Muscle layer of duodenum (tissue), 2 donors: Measurements from ENCODE around the gene RAB40A.
"Not testable (repeated sequence)": the region's sequence is repeated elsewhere in the genome, so short reads cannot be mapped to it uniquely, and the experiment has no call there.

Experiments used
- H3K27ac ChIP-seq: one replicate; pipeline ENCODE4 v1.7.0; 2013; ENCODE audit warnings: mild to moderate bottlenecking, low read length
- H3K27me3 ChIP-seq: one replicate; pipeline ENCODE4 v1.7.0; 2013; ENCODE audit warnings: low read depth, mild to moderate bottlenecking, control low read depth, low read length
- H3K36me3 ChIP-seq, 2 donors: one replicate each; pipeline ENCODE4 v1.7.0; 2013; ENCODE audit warnings: low read length in 2 of 2, control low read depth in 1 of 2, mild to moderate bottlenecking in 1 of 2; ENCODE audit not compliant: insufficient read depth in 2 of 2, control insufficient read depth in 1 of 2
- H3K4me1 ChIP-seq, 2 donors: one replicate each; pipeline ENCODE4 v1.7.0; 2013; ENCODE audit warnings: low read length in 2 of 2, mild to moderate bottlenecking in 2 of 2, control low read depth in 1 of 2, moderate library complexity in 1 of 2; ENCODE audit not compliant: insufficient read depth in 2 of 2, control insufficient read depth in 1 of 2
- H3K4me3 ChIP-seq, 2 donors: one replicate each; pipeline ENCODE4 v1.7.0; 2013; ENCODE audit warnings: low read length in 2 of 2, low read depth in 1 of 2, mild to moderate bottlenecking in 1 of 2
- H3K9me3 ChIP-seq, 2 donors: one replicate each; pipeline ENCODE4 v1.7.0; 2013; ENCODE audit warnings: low read length in 2 of 2, control low read depth in 1 of 2, mild to moderate bottlenecking in 1 of 2; ENCODE audit not compliant: control insufficient read depth in 1 of 2
- donor health status: healthy.

The RAB40A gene

GRCh38 chrX:103488794-103489193 is 30.5 kb downstream of the RAB40A start:
- Histone ChIP-seq H3K27me3 (no peaks in the 10 kb centered on the region), H3K36me3 (no peaks in the 10 kb centered on the region), H3K4me3 (no peak overlapping the region), H3K9me3 (no peaks in the 10 kb centered on the region), H3K27ac (no peak overlapping the region), H3K4me1 (no peaks in the 10 kb centered on the region)

- Histone ChIP-seq H3K4me3 (no peak overlapping the region), H3K27me3 (no peaks in the 10 kb centered on the region), H3K36me3 (no peaks in the 10 kb centered on the region), H3K27ac (no peak overlapping the region), H3K9me3 (no peaks in the 10 kb centered on the region), H3K4me1 (no peaks in the 10 kb centered on the region)
These were observed 31.0 kb downstream of the RAB40A start for GRCh38 chrX:103488332-103488731.

- H3K27ac ChIP-seq: no peak overlapping the region
- no peak overlapping the region for H3K4me3 ChIP-seq
- no peaks in the 10 kb centered on the region for H3K36me3 ChIP-seq
- no peaks in the 10 kb centered on the region for H3K4me1 ChIP-seq
- no peaks in the 10 kb centered on the region for H3K27me3 ChIP-seq
- H3K9me3 ChIP-seq: no peaks in the 10 kb centered on the region
These were observed 35.6 kb downstream of the RAB40A start for GRCh38 chrX:103483720-103484119.

GRCh38 chrX:103480526-103480925 is 38.8 kb downstream of the RAB40A start:
- no peak overlapping the region for H3K4me3 ChIP-seq
- H3K9me3 ChIP-seq: no peaks in the 10 kb centered on the region
- H3K27ac ChIP-seq: no peak overlapping the region
- H3K4me1 ChIP-seq: no peaks in the 10 kb centered on the region
- H3K36me3 ChIP-seq: no peaks in the 10 kb centered on the region
- no peaks in the 10 kb centered on the region for H3K27me3 ChIP-seq

GRCh38 chrX:103477496-103477895 is 41.8 kb downstream of the RAB40A start:
- H3K27ac ChIP-seq: no peak overlapping the region
- H3K4me3 ChIP-seq: no peak overlapping the region
- no peaks in the 10 kb centered on the region for H3K27me3 ChIP-seq
- no peaks in the 10 kb centered on the region for H3K4me1 ChIP-seq
- H3K9me3 ChIP-seq: no peaks in the 10 kb centered on the region
- no peaks in the 10 kb centered on the region for H3K36me3 ChIP-seq

- no peak overlapping the region for H3K4me3 ChIP-seq
- no peaks in the 10 kb centered on the region for H3K27me3 ChIP-seq
- no peaks in the 10 kb centered on the region for H3K36me3 ChIP-seq
- no peak overlapping the region for H3K27ac ChIP-seq
- H3K4me1 ChIP-seq: no peaks in the 10 kb centered on the region
- no peaks in the 10 kb centered on the region for H3K9me3 ChIP-seq
These were observed 43.9 kb downstream of the RAB40A start for GRCh38 chrX:103475381-103475780.

DNA sequence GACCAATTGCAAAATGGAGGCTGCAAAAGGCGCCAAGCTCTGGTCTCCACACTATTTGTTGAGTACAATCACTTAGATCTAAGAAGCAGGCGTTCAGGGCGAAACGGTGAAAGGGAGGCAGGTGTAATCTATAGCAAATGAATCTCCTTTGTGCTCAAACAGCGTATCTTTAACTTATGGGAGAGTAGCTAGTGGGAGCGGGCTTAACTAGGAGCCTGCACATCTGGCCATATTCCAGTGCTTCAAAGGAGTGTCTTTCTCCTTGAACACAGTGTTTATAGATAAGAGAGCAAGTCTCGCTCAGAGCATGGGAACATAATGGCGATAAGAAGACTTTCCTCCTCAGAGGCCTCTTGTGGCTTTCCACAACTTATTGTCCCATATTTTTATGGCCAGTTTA is 49.3 kb downstream of the RAB40A start:
- H3K4me3 ChIP-seq, H3K9me3 ChIP-seq, H3K36me3 ChIP-seq, H3K4me1 ChIP-seq, H3K27me3 ChIP-seq, H3K27ac ChIP-seq: not testable (repeated sequence)

GRCh38 chrX:103467887-103468286 is 51.4 kb downstream of the RAB40A start:
- H3K4me3 ChIP-seq: no peak overlapping the region
- H3K27ac ChIP-seq: no peak overlapping the region
- no peaks in the 10 kb centered on the region for H3K4me1 ChIP-seq
- no peaks in the 10 kb centered on the region for H3K27me3 ChIP-seq
- H3K9me3 ChIP-seq: no peaks in the 10 kb centered on the region
- H3K36me3 ChIP-seq: no peaks in the 10 kb centered on the region

DNA sequence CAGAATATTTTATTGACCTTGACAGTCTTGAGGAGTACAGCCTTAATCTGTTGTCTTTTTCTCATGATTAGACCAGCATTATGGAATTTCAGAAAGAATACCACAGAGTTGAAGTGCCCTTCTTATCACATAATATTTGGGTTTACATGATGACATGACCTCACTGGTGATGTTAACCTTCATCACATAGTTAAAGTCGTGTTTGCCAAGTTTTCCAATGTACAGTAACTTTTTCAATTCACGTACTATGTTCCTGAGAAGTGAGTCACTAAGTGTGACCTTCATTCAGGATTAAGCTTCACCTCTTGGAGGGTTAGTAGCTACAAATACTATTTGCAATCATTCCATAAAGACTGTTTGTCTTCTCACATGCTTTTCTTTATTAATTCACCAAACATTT is 52.1 kb downstream of the RAB40A start:
- H3K27ac ChIP-seq: no peak overlapping the region
- H3K27me3 ChIP-seq: no peaks in the 10 kb centered on the region
- H3K4me1 ChIP-seq: no peaks in the 10 kb centered on the region
- H3K9me3 ChIP-seq: no peaks in the 10 kb centered on the region
- H3K36me3 ChIP-seq: no peaks in the 10 kb centered on the region
- H3K4me3 ChIP-seq: no peak overlapping the region

DNA sequence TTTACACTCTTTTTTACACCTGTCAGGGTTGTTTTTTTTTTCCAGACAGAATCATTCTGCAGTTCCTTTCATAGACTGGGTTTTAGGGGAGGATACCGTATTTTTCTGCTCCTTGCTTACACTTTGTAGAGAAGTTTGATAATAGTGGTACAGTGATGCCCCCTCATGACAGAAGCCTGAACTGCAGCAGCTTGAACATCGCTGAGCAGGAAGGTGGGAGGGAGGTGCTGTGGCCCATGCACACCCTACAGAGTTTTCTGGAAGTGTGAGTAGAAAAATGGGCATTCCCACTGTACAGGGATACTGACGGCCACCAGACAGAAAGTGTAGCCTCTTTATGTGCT is 54.5 kb downstream of the RAB40A start:
- H3K9me3 ChIP-seq: no peaks in the 10 kb centered on the region
- no peaks in the 10 kb centered on the region for H3K36me3 ChIP-seq
- H3K4me3 ChIP-seq: peak overlapping the region; percentile 48 to 60
- no peaks in the 10 kb centered on the region for H3K27me3 ChIP-seq
- no peak overlapping the region for H3K27ac ChIP-seq
- no peaks in the 10 kb centered on the region for H3K4me1 ChIP-seq

GRCh38 chrX:103464072-103464773 is 55.1 kb downstream of the RAB40A start:
- H3K27ac ChIP-seq: no peak overlapping the region
- H3K4me3 ChIP-seq: peak overlapping the region; percentile 48 to 60
- no peaks in the 10 kb centered on the region for H3K9me3 ChIP-seq
- H3K27me3 ChIP-seq: no peaks in the 10 kb centered on the region
- H3K4me1 ChIP-seq: no peaks in the 10 kb centered on the region
- H3K36me3 ChIP-seq: no peaks in the 10 kb centered on the region

- Histone ChIP-seq H3K9me3 (no peaks in the 10 kb centered on the region), H3K4me1 (no peaks in the 10 kb centered on the region), H3K27ac (no peak overlapping the region), H3K4me3 (no peak overlapping the region), H3K27me3 (no peaks in the 10 kb centered on the region), H3K36me3 (no peaks in the 10 kb centered on the region)
These were observed 58.1 kb downstream of the RAB40A start for GRCh38 chrX:103461156-103461555.
